ENCODE results near the gene RAB6B.

RAB6B gene

GRCh38 chr3:133866141-133866540 is 29.5 kb downstream of the RAB6B start:
- no peak for DNase-seq (ENCODE audit: low read depth)

GRCh38 chr3:133865136-133865855 is 30.4 kb downstream of the RAB6B start:
- no peak overlapping the region for H3K4me3 ChIP-seq (ENCODE audit: low read depth, low read length)
- DNase-seq (ENCODE audit: low read depth): no peak

More at GRCh38 chr3:133866141-133866540, 29.5 kb downstream of the RAB6B start:
- no peak overlapping the region for H3K4me3 ChIP-seq (ENCODE audit: low read depth, low read length)

- no peak for DNase-seq (ENCODE audit: low read depth)
- no peak overlapping the region for H3K4me3 ChIP-seq (ENCODE audit: low read depth, low read length)
Measured at GRCh38 chr3:133864616-133865015, 31.1 kb downstream of the RAB6B start.

- DNase-seq (ENCODE audit: low read depth): no peak
- H3K4me3 ChIP-seq (ENCODE audit: low read depth, low read length): no peak overlapping the region
Measured at GRCh38 chr3:133863911-133864310, 31.8 kb downstream of the RAB6B start.

- DNase-seq (ENCODE audit: low read depth): no peak
- H3K4me3 ChIP-seq (ENCODE audit: low read depth, low read length): no peak overlapping the region
Measured at GRCh38 chr3:133862161-133862560, 33.5 kb downstream of the RAB6B start.

- DNase-seq (ENCODE audit: low read depth): no peak
- H3K4me3 ChIP-seq (ENCODE audit: low read depth, low read length): no peak overlapping the region
Measured at GRCh38 chr3:133860519-133860918, 35.2 kb downstream of the RAB6B start.

- DNase-seq (ENCODE audit: low read depth): no peak
- no peak overlapping the region for H3K4me3 ChIP-seq (ENCODE audit: low read depth, low read length)
Measured at GRCh38 chr3:133859381-133860234, 36.1 kb downstream of the RAB6B start.

GRCh38 chr3:133857767-133858166 is 37.9 kb downstream of the RAB6B start:
- DNase-seq (ENCODE audit: low read depth): no peak
- no peak overlapping the region for H3K4me3 ChIP-seq (ENCODE audit: low read depth, low read length)

- no peak overlapping the region for H3K4me3 ChIP-seq (ENCODE audit: low read depth, low read length)
- DNase-seq (ENCODE audit: low read depth): no peak
Measured at GRCh38 chr3:133856316-133856715, 39.4 kb downstream of the RAB6B start.

- no peak for DNase-seq (ENCODE audit: low read depth)
- H3K4me3 ChIP-seq (ENCODE audit: low read depth, low read length): no peak overlapping the region
Measured at GRCh38 chr3:133855772-133856171, 39.9 kb downstream of the RAB6B start.

GRCh38 chr3:133855002-133855370 is 40.7 kb downstream of the RAB6B start:
- no peak for DNase-seq (ENCODE audit: low read depth)
- H3K4me3 ChIP-seq (ENCODE audit: low read depth, low read length): no peak overlapping the region

GRCh38 chr3:133854264-133855001 is 41.2 kb downstream of the RAB6B start:
- no peak overlapping the region for H3K4me3 ChIP-seq (ENCODE audit: low read depth, low read length)
- DNase-seq (ENCODE audit: low read depth): no peak

- no peak for DNase-seq (ENCODE audit: low read depth)
- H3K4me3 ChIP-seq (ENCODE audit: low read depth, low read length): no peak overlapping the region
Measured at GRCh38 chr3:133853925-133854227, 41.8 kb downstream of the RAB6B start.

GRCh38 chr3:133853063-133853924 is 42.4 kb downstream of the RAB6B start:
- H3K4me3 ChIP-seq (ENCODE audit: low read depth, low read length): no peak overlapping the region
- DNase-seq (ENCODE audit: low read depth): no peak

- no peak overlapping the region for H3K4me3 ChIP-seq (ENCODE audit: low read depth, low read length)
- DNase-seq (ENCODE audit: low read depth): no peak
Measured at GRCh38 chr3:133851931-133852330, 43.8 kb downstream of the RAB6B start.

- H3K4me3 ChIP-seq (ENCODE audit: low read depth, low read length): no peak overlapping the region
- DNase-seq (ENCODE audit: low read depth): no peak
Measured at GRCh38 chr3:133851266-133851906, 44.3 kb downstream of the RAB6B start.

GRCh38 chr3:133850034-133850433 is 45.6 kb downstream of the RAB6B start:
- no peak for DNase-seq (ENCODE audit: low read depth)
- H3K4me3 ChIP-seq (ENCODE audit: low read depth, low read length): no peak overlapping the region

GRCh38 chr3:133849346-133849745 is 46.3 kb downstream of the RAB6B start:
- DNase-seq (ENCODE audit: low read depth): no peak
- H3K4me3 ChIP-seq (ENCODE audit: low read depth, low read length): no peak overlapping the region

GRCh38 chr3:133845127-133845526 is 50.6 kb downstream of the RAB6B start:
- DNase-seq (ENCODE audit: low read depth): no peak
- H3K4me3 ChIP-seq (ENCODE audit: low read depth, low read length): no peak overlapping the region

Measured in skeletal muscle cell (primary cell).